Measurements from ENCODE around the gene CRYBG2.

CRYBG2 gene

GRCh38 chr1:26279456-26280332 lies 74.2 kb downstream of the CRYBG2 start, which contains the start of gene SH3BGRL3:
TSS of gene SH3BGRL3 (plus strand) at chr1:26280086. CDS start at chr1:26280156, 70 bp downstream.
- DNase-seq: peak; percentile 23

GRCh38 chr1:26278724-26279455 lies 75.0 kb downstream of the CRYBG2 start:
- no peak for DNase-seq

GRCh38 chr1:26278303-26278702 lies 75.6 kb downstream of the CRYBG2 start:
- DNase-seq: no peak

GRCh38 chr1:26277719-26278118 lies 76.2 kb downstream of the CRYBG2 start:
- no peak for DNase-seq

GRCh38 chr1:26277261-26277661 lies 76.7 kb downstream of the CRYBG2 start:
- DNase-seq: no peak

GRCh38 chr1:26276432-26276838 lies 77.5 kb downstream of the CRYBG2 start:
- DNase-seq: no peak

- peak; percentile 1 for DNase-seq
Measured at GRCh38 chr1:26275580-26276431, 78.1 kb downstream of the CRYBG2 start.

GRCh38 chr1:26274801-26275425 lies 79.0 kb downstream of the CRYBG2 start:
- no peak for DNase-seq
